ENCODE data around the gene HSPA12B. TPM values are rescaled to one million over a fixed set of nuclear protein-coding genes. Genes with fewer than 3 reads are reported as not detected.

The HSPA12B gene
- total and polyA plus RNA-seq, 7 donors = 4.0 to 9.7 (median 7.5) TPM

DNA sequence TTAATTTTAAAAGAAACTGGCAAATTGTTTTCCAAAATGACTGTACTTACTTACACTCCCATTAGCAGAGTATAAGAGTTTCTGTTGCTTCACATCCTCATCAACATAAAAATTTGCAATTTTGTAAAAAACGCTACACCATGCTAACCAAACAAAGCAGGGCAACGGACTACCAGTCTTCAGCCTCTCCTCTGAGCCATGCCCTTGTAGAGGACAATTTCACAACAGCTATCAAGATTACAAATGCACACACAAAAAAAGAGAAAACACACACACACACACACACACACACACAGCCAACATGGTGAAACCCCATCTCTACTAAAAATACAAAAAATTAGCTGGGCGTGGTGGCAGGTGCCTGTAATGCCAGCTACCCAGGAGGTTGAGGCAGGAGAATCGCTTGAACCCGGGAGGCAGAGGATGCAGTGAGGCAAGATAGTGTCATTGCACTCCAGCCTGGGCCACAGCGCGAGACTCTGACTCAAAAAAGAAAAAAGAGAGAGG is 39.1 kb downstream of the HSPA12B start:
- 83 to 86% (median 85%) methylated on average over 7 of the region's 7 CpGs for WGBS, 3 donors
- no peak overlapping the region for H3K27ac ChIP-seq
- no peaks in the 10 kb centered on the region for H3K9me3 ChIP-seq
- no peaks in the 10 kb centered on the region for H3K36me3 ChIP-seq (ENCODE audit: insufficient read depth in 1 of 2, low read depth in 1 of 2)
- TF ChIP-seq, protein P1, sequence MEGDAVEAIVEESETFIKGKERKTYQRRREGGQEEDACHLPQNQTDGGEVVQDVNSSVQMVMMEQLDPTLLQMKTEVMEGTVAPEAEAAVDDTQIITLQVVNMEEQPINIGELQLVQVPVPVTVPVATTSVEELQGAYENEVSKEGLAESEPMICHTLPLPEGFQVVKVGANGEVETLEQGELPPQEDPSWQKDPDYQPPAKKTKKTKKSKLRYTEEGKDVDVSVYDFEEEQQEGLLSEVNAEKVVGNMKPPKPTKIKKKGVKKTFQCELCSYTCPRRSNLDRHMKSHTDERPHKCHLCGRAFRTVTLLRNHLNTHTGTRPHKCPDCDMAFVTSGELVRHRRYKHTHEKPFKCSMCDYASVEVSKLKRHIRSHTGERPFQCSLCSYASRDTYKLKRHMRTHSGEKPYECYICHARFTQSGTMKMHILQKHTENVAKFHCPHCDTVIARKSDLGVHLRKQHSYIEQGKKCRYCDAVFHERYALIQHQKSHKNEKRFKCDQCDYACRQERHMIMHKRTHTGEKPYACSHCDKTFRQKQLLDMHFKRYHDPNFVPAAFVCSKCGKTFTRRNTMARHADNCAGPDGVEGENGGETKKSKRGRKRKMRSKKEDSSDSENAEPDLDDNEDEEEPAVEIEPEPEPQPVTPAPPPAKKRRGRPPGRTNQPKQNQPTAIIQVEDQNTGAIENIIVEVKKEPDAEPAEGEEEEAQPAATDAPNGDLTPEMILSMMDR (IDR thresholded peaks at IDR 0.05) = no peak
- H3K4me1 ChIP-seq = peaks cover 10% of the 10 kb centered on the region
- no peak for ATAC-seq
- no peak overlapping the region for H3K4me3 ChIP-seq
- H3K27me3 ChIP-seq (ENCODE audit: insufficient read depth in 3 of 3, low read length in 2 of 3) = peaks cover 0 to 2% (median 1%) of the 10 kb centered on the region in 3 donors
- no peak for DNase-seq
- intact Hi-C loops (cut with DNase I) = no loop called here

DNA sequence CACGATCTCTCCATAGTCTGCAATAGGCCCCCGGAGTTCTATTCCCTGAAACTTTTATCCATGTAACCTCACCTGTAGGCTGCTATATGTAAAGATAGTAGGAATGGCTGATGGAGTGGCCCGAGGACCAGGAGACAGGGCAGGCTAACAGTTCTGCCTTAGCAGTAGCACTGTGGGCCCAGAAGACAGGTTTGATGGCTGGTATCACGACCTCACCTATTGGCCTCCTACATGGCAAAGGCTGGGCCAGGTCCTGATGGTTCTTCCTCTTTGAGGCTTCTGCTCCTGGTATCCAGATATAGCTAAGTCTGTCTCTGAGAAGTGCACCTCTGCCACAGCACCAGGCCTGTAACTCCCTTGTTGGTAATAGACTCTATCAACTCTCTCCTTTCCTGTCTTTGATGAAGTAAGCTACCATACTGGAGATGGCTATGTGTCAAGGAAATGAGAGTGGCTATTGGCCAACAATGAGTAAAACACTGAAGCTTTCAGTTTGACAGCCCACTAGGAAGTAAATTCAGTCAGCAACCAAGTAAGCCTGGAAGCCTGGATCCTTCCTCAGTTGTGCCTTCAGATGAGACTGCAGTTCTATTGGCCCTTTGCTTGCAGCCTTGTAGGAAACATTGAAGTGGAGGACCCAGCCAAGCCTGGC is 43.1 kb downstream of the HSPA12B start:
- Histone ChIP-seq H3K4me1 (peaks cover under 1% of the 10 kb centered on the region), H3K4me3 (no peak overlapping the region), H3K9me3 (no peaks in the 10 kb centered on the region), H3K27me3 (ENCODE audit: insufficient read depth in 3 of 3, low read length in 2 of 3) (peaks cover 0 to 17% (median 8%) of the 10 kb centered on the region in 3 donors), H3K27ac (no peak overlapping the region), H3K36me3 (ENCODE audit: insufficient read depth in 1 of 2, low read depth in 1 of 2) (no peaks in the 10 kb centered on the region)
- ATAC-seq = no peak
- no peak for DNase-seq
- TF ChIP-seq, protein P1 (IDR thresholded peaks at IDR 0.05) = no peak
- WGBS, 3 donors = 85 to 87% (median 86%) methylated on average over 4 of the region's 4 CpGs
- intact Hi-C loops (cut with DNase I) = no loop called here

DNA sequence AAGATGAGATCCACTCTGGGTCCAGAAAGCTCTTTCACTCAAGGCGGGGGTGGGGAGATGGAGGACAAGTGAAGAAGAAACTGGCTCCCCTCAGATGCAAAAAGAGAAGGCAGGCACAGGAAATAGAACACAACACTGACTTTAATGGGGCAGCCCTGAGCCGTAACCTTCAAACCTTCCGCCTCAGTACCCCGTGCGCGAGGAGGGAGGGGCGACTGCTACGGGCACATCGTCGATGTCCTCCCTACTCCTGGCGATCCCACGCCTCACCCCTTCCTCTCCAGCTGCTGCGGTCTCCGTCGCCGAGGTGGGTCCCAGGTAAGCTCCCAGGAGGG is 44.9 kb downstream of the HSPA12B start:
- no peak overlapping the region for H3K27ac ChIP-seq
- H3K4me1 ChIP-seq = peaks cover 6% of the 10 kb centered on the region
- ATAC-seq = peak in 1 of 4 donors; percentile 3
- H3K36me3 ChIP-seq (ENCODE audit: insufficient read depth in 1 of 2, low read depth in 1 of 2) = no peaks in the 10 kb centered on the region
- H3K4me3 ChIP-seq = peak overlapping the region; percentile 62
- intact Hi-C loops (cut with DNase I) = no loop called here
- H3K27me3 ChIP-seq (ENCODE audit: insufficient read depth in 3 of 3, low read length in 2 of 3) = peaks cover 0 to 17% (median 8%) of the 10 kb centered on the region in 3 donors
- no peak for DNase-seq
- TF ChIP-seq, protein P1 (IDR thresholded peaks at IDR 0.05) = no peak
- no peaks in the 10 kb centered on the region for H3K9me3 ChIP-seq
- WGBS, 3 donors = 13 to 15% (median 14%) methylated on average over 12 to 16 of the region's 16 CpGs

- no peaks in the 10 kb centered on the region for H3K9me3 ChIP-seq
- ATAC-seq = peak in 1 of 4 donors; percentile 36
- H3K36me3 ChIP-seq (ENCODE audit: insufficient read depth in 1 of 2, low read depth in 1 of 2) = no peaks in the 10 kb centered on the region
- H3K27me3 ChIP-seq (ENCODE audit: insufficient read depth in 3 of 3, low read length in 2 of 3) = peaks cover 0 to 17% (median 8%) of the 10 kb centered on the region in 3 donors
- TF ChIP-seq, protein P1 (IDR thresholded peaks at IDR 0.05) = no peak
- H3K4me1 ChIP-seq = peaks cover 6% of the 10 kb centered on the region
- intact Hi-C loops (cut with DNase I) = no loop called here
- WGBS, 3 donors = 4 to 7% (median 5%) methylated on average over 59 to 70 of the region's 70 CpGs
- H3K27ac ChIP-seq = no peak overlapping the region
- DNase-seq = peak; percentile 63 to 75
- H3K4me3 ChIP-seq = peak overlapping the region; percentile 62
These were observed 45.5 kb downstream of the HSPA12B start for GRCh38 chr20:3777716-3778629.

Measured in psoas muscle (tissue), 8 donors.